Upper lobe of left lung (tissue), 4 donors: Measurements from ENCODE around the gene CCR5.

Source experiments
- EP300 ChIP-seq, 4 donors: sonication (generic); formaldehyde crosslinking; IDR thresholded peaks; one replicate each; pipeline ENCODE4 v1.5.1; 2017; ENCODE audit warnings: antibody characterized with exemption in 4 of 4, control low read depth in 2 of 4
- POLR2A ChIP-seq, 4 donors: fragments of 450-650 bp; IDR thresholded peaks; one replicate each; pipeline ENCODE4 v1.5.1; 2016 to 2017; ENCODE audit warnings: antibody characterized with exemption in 4 of 4, mild to moderate bottlenecking in 2 of 4
- TF ChIP-seq, protein P1 (sequence below), 6 experiments: fragments of 450-650 bp in 4 of 6; fragments of 200-600 bp in 2 of 6; sonication (generic) in 2 of 6; IDR thresholded peaks; one replicate each; pipeline ENCODE4 v1.5.1; 2016 to 2019; ENCODE audit warnings: antibody characterized with exemption in 6 of 6

DNA sequence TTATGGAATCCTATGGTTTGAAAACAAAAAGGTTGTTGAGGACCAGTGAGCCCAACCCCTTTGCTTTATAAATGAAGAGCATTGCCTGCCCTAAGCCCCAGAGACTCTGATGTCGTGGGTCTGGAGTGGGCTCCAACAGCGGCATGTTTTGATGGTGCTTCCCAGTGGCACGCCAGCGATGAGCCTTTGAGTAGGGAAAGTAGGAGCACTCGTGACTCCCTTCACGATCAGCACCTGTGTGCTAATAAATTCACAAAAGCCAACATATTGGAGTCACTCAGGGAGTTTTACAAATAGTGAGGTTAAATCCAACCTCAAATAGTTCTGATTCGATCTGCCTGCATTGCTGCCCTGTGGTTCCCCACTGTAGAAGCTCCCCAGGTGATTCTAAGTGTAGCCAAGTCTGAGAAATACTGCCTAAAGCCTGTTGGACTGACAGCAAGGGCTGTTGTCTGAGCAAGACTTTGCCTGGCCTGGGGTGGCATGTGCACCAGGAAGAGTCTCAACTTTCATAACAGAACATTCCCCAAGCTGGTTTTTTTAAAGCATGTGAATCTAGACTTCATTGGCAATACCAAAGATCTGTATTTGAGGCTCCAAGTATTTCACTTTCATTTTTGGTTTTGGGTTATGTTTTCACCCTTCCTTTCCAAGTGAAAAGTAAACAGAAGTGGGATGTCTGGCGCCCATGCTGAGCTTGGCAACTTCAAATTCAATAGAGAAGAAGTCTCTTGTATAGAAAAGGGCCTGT is 9.9 kb downstream of the CCR5 start:
- TF ChIP-seq, protein P1, sequence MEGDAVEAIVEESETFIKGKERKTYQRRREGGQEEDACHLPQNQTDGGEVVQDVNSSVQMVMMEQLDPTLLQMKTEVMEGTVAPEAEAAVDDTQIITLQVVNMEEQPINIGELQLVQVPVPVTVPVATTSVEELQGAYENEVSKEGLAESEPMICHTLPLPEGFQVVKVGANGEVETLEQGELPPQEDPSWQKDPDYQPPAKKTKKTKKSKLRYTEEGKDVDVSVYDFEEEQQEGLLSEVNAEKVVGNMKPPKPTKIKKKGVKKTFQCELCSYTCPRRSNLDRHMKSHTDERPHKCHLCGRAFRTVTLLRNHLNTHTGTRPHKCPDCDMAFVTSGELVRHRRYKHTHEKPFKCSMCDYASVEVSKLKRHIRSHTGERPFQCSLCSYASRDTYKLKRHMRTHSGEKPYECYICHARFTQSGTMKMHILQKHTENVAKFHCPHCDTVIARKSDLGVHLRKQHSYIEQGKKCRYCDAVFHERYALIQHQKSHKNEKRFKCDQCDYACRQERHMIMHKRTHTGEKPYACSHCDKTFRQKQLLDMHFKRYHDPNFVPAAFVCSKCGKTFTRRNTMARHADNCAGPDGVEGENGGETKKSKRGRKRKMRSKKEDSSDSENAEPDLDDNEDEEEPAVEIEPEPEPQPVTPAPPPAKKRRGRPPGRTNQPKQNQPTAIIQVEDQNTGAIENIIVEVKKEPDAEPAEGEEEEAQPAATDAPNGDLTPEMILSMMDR (IDR thresholded peaks at IDR 0.05): no peak
- TF ChIP-seq POLR2A (IDR thresholded peaks at IDR 0.05) (no peak), EP300 (IDR thresholded peaks at IDR 0.05) (no peak)
